IPS-NIHi7 (cell line): ENCODE measurements around the gene ANKRD65.
A peak's percentile ranks its signal among the peaks of the same experiment; 100 is the strongest.
"Not testable (repeated sequence)": the region's sequence is repeated elsewhere in the genome, so short reads cannot be mapped to it uniquely, and the experiment has no call there.

ENCODE experiments used
- DNase-seq: peaks from one replicate; pipeline ENCODE4 v3.0.0; 2012; ENCODE audit warnings: mixed read lengths; ENCODE audit errors: extremely low spot score

Gene ANKRD65

GRCh38 chr1:1417825-1418463 lies 3.1 kb downstream of the ANKRD65 start:
- DNase-seq: not testable (repeated sequence)

GRCh38 chr1:1417396-1417795 lies 3.7 kb downstream of the ANKRD65 start:
- DNase-seq: not testable (repeated sequence)

- DNase-seq: no peak
Observed at GRCh38 chr1:1415751-1416150, 5.3 kb downstream of the ANKRD65 start.

GRCh38 chr1:1412311-1412902 lies 8.7 kb downstream of the ANKRD65 start:
- DNase-seq: not testable (repeated sequence)

- no peak for DNase-seq
Observed at GRCh38 chr1:1411626-1412025, 9.4 kb downstream of the ANKRD65 start.

GRCh38 chr1:1410238-1410637 lies 10.8 kb downstream of the ANKRD65 start:
- DNase-seq: not testable (repeated sequence)

- no peak for DNase-seq
Observed at GRCh38 chr1:1407636-1408318, 13.3 kb downstream of the ANKRD65 start.

GRCh38 chr1:1406821-1407635 lies 14.0 kb downstream of the ANKRD65 start, which contains the start of gene MRPL20:
MRPL20 (minus strand) TSS chr1:1407293; CDS start chr1:1407217, 76 bp downstream.
- peak; percentile 89 for DNase-seq

GRCh38 chr1:1406101-1406820 lies 14.8 kb downstream of the ANKRD65 start:
- no peak for DNase-seq

GRCh38 chr1:1403653-1404052 lies 17.4 kb downstream of the ANKRD65 start:
- no peak for DNase-seq

GRCh38 chr1:1402901-1403392 lies 18.1 kb downstream of the ANKRD65 start:
- DNase-seq: not testable (repeated sequence)

- peak; percentile 64 for DNase-seq
Observed at GRCh38 chr1:1402072-1402900, 18.8 kb downstream of the ANKRD65 start.

- no peak for DNase-seq
Observed at GRCh38 chr1:1401457-1402010, 19.5 kb downstream of the ANKRD65 start.

GRCh38 chr1:1400576-1401456 lies 20.3 kb downstream of the ANKRD65 start:
- DNase-seq: no peak

- no peak for DNase-seq
Observed at GRCh38 chr1:1399872-1400575, 21.1 kb downstream of the ANKRD65 start.

GRCh38 chr1:1399187-1399871 lies 21.7 kb downstream of the ANKRD65 start, which contains the start of gene CCNL2:
CCNL2 (minus strand) TSS chr1:1399335; CDS start chr1:1399306, 29 bp downstream.
- peak; percentile 98 for DNase-seq

- DNase-seq: no peak
Observed at GRCh38 chr1:1398677-1399186, 22.3 kb downstream of the ANKRD65 start.
